Transverse colon (tissue), 4 donors: ENCODE data around the gene GABRR2. TPM values are rescaled to one million over a fixed set of nuclear protein-coding genes. Genes with fewer than 3 reads are reported as not detected.

ENCODE experiments used
- DNase-seq: peaks from one replicate; pipeline ENCODE4 v3.0.0-alpha.2; 2019
- H3K27ac ChIP-seq, 4 donors: fragments of 200-600 bp; sonication (generic); 2 replicates each; pipeline ENCODE4 v1.5.1; 2016 to 2018; ENCODE audit warnings: inconsistent platforms in 4 of 4
- H3K27me3 ChIP-seq: fragments of 200-600 bp; sonication (generic); 2 replicates; pipeline ENCODE4 v1.5.1; 2017; ENCODE audit warnings: inconsistent platforms
- H3K36me3 ChIP-seq, 4 donors: fragments of 200-600 bp; sonication (generic); 2 replicates each; pipeline ENCODE4 v1.5.1; 2017 to 2019; ENCODE audit warnings: inconsistent platforms in 4 of 4
- H3K4me1 ChIP-seq, 4 donors: fragments of 200-600 bp; sonication (generic); 2 replicates each; pipeline ENCODE4 v1.5.1; 2017 to 2020; ENCODE audit warnings: inconsistent platforms in 4 of 4
- H3K4me3 ChIP-seq, 4 donors: fragments of 200-600 bp; sonication (generic); 1 replicate in 1 of 4; 2 replicates in 3 of 4; pipeline versions ENCODE4 v1.5.1 to v1.6.1; 2017 to 2019; ENCODE audit warnings: inconsistent platforms in 4 of 4
- H3K9me3 ChIP-seq, 2 donors: fragments of 200-600 bp; sonication (generic); 2 replicates each; pipeline ENCODE4 v1.5.1; 2017 to 2019; ENCODE audit warnings: inconsistent platforms in 2 of 2
- EP300 ChIP-seq: sonication (generic); formaldehyde crosslinking; IDR thresholded peaks from one replicate; pipeline ENCODE4 v1.6.1; 2017; ENCODE audit warnings: antibody characterized with exemption, low read depth
- POLR2A ChIP-seq: fragments of 450-650 bp; IDR thresholded peaks from one replicate; pipeline ENCODE4 v1.6.1; 2016; ENCODE audit warnings: antibody characterized with exemption, mild to moderate bottlenecking, moderate library complexity
- POLR2AphosphoS5 ChIP-seq, 3 donors: sonication (generic); formaldehyde crosslinking; IDR thresholded peaks; one replicate each; pipeline ENCODE4 v1.6.1; 2016; ENCODE audit warnings: antibody characterized with exemption in 3 of 3
- WGBS, 2 donors: methylation state at CpG; one replicate each; pipeline ENCODE4 v1.1.5; 2018; ENCODE audit warnings: low coverage in 1 of 2; 5-methylcytosine and 5-hydroxymethylcytosine counted together
- in situ Hi-C, 4 donors: fragments of 200-750 bp; cut with MboI; loops; one replicate each; pipeline versions ENCODE4 v1.15.0 to v1.15.1; 2017; ENCODE audit warnings: low sequenced_read_pairs in 3 of 4, low pct_ligation_motif_present in 1 of 4, low pct_unique_long_range_greater_than_20kb in 1 of 4
- intact Hi-C: fragments of 100-400 bp; cut with DNase I; formaldehyde crosslinking; loops from one replicate; pipeline ENCODE4 v1.15.1; 2023; ENCODE audit warnings: low total_unique reads
- total RNA-seq, 4 donors: library from RNA; depleted of rRNA; stranded (reverse); fragments of >200 nt; gene quantifications; one replicate each; pipeline ENCODE4 v1.1.0, GENCODE V29; 2016
- TF ChIP-seq, protein P1 (sequence below), 5 experiments: fragments of 200-600 bp in 3 of 5; fragments of 450-650 bp in 2 of 5; sonication (generic) in 3 of 5; IDR thresholded peaks; 1 replicate in 2 of 5; 2 replicates in 3 of 5; pipeline ENCODE4 v1.5.1; 2016 to 2017; ENCODE audit warnings: antibody characterized with exemption in 5 of 5, inconsistent platforms in 3 of 5, mild to moderate bottlenecking in 2 of 5, moderate library complexity in 1 of 5

The GABRR2 gene
- total RNA-seq, 4 donors from 2014 or later: 1.1 to 4.3 (median 1.2) TPM; not detected in 1

DNA sequence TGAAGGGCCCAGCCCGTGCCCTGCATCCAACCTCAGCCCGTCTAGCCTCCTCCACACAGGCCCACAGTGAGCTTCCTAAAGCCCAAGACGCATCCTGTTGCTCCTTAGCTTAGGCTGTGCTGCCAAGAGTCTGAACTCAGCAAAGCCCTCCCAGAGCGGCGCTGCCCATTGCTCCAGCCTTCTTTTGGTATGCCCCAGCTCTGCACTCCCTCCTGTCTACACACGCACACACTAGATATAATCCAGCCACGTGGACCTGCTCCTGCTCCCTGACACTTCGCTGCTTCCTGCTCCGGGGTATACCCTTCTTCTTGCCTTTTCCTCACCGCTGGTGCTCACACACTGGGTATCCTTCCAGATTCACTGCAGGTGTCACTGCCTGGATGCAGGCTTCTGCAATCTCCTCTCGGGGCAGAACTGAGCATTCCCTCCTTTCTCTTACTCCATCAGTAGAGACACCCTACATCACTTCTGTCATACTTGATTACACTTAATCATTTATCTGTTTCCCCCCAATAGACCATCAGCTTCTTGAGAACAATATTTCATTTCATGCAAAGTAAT, 23.8 kb downstream of the GABRR2 start:
- Histone ChIP-seq H3K27ac (no peak overlapping the region), H3K9me3 (no peaks in the 10 kb centered on the region), H3K36me3 (no peaks in the 10 kb centered on the region), H3K27me3 (no peaks in the 10 kb centered on the region), H3K4me3 (no peak overlapping the region), H3K4me1 (no peaks in the 10 kb centered on the region)
- DNase-seq: no peak
- 80 to 92% methylated on average over 1 to 11 of the region's 11 CpGs for WGBS, 2 donors
- intact Hi-C loops: no loop called here
- in situ Hi-C loops: no loop called here
- TF ChIP-seq POLR2A: no peak
- TF ChIP-seq POLR2AphosphoS5 (IDR thresholded peaks at IDR 0.05): no peak
- TF ChIP-seq EP300: no peak
- TF ChIP-seq, protein P1, sequence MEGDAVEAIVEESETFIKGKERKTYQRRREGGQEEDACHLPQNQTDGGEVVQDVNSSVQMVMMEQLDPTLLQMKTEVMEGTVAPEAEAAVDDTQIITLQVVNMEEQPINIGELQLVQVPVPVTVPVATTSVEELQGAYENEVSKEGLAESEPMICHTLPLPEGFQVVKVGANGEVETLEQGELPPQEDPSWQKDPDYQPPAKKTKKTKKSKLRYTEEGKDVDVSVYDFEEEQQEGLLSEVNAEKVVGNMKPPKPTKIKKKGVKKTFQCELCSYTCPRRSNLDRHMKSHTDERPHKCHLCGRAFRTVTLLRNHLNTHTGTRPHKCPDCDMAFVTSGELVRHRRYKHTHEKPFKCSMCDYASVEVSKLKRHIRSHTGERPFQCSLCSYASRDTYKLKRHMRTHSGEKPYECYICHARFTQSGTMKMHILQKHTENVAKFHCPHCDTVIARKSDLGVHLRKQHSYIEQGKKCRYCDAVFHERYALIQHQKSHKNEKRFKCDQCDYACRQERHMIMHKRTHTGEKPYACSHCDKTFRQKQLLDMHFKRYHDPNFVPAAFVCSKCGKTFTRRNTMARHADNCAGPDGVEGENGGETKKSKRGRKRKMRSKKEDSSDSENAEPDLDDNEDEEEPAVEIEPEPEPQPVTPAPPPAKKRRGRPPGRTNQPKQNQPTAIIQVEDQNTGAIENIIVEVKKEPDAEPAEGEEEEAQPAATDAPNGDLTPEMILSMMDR (IDR thresholded peaks at IDR 0.05): no peak

DNA sequence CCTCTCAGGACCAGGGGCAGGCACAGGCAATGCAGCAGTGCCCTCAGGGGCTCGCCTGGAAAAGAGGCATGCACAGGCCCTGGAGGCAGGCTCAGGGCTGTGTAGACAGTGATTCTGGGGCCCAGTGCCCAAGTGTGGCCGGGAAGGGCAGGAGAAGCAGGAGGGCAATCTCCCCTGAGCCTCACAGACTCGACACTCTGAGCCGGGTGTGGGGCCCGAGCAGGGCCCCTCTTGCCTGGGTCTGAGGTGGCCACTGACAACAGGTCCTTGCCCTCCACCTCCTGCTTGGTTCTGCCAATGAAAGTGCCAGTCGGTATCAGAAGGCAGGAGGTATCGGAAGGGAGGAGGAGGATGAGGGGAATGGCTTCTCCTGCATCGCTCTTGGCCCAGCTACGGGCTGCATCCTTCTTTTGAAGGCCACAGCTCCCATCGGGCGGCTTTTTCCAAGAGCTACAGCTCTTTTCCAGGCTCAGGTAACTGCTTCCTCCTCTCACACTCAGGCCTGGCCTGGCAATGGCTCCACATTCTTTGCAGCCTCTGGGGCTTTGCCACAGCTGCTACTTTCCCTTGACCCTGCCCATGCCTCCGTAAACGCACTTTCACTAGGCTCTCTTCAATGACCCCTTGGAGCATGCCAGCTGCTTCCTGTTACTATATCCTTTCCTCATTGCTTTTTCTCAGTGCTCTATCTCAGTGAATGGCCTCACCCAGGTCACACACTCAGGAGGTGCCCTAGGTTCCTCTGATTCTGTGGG, 24.5 kb downstream of the GABRR2 start:
- no peak overlapping the region for H3K4me3 ChIP-seq
- no peaks in the 10 kb centered on the region for H3K9me3 ChIP-seq
- WGBS, 2 donors: 80 to 83% methylated on average over 1 to 13 of the region's 13 CpGs
- intact Hi-C loops: no loop called here
- no peaks in the 10 kb centered on the region for H3K27me3 ChIP-seq
- TF ChIP-seq POLR2AphosphoS5 (IDR thresholded peaks at IDR 0.05) (no peak), POLR2A (no peak), EP300 (no peak)
- TF ChIP-seq, protein P1 (IDR thresholded peaks at IDR 0.05): no peak
- in situ Hi-C loops: no loop called here
- no peaks in the 10 kb centered on the region for H3K36me3 ChIP-seq
- DNase-seq: no peak
- no peaks in the 10 kb centered on the region for H3K4me1 ChIP-seq
- no peak overlapping the region for H3K27ac ChIP-seq

DNA sequence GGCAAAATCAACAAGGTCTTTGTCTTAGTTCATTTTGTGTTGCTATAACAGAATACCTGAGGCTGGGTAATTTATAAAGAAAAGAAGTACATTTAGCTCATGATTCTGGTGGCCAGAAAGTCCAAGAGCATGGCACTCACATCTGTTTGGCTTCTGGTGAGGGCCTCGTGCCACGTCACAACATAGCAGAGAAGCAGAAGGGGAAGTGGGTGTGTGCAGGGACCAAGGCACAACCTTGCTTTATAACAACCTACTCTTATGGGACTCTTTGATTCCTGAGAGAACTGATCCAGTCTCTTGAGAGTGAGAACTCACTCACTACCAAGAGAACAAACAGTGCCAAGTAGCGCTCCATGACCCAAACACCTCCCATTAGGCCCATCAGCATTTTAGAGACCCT, 25.4 kb downstream of the GABRR2 start:
- no peak for TF ChIP-seq POLR2AphosphoS5 (IDR thresholded peaks at IDR 0.05)
- TF ChIP-seq, protein P1 (IDR thresholded peaks at IDR 0.05): no peak
- TF ChIP-seq POLR2A: no peak
- no peak for TF ChIP-seq EP300
- 93% methylated on average over 3 of the region's 3 CpGs; no CpG with 5 or more reads in 1 of the 2 donors for WGBS, 2 donors
- in situ Hi-C loops: no loop called here
- H3K36me3 ChIP-seq: no peaks in the 10 kb centered on the region
- H3K4me1 ChIP-seq: no peaks in the 10 kb centered on the region
- H3K4me3 ChIP-seq: no peak overlapping the region
- intact Hi-C loops: no loop called here
- H3K9me3 ChIP-seq: no peaks in the 10 kb centered on the region
- H3K27me3 ChIP-seq: no peaks in the 10 kb centered on the region
- DNase-seq: no peak
- H3K27ac ChIP-seq: no peak overlapping the region

DNA sequence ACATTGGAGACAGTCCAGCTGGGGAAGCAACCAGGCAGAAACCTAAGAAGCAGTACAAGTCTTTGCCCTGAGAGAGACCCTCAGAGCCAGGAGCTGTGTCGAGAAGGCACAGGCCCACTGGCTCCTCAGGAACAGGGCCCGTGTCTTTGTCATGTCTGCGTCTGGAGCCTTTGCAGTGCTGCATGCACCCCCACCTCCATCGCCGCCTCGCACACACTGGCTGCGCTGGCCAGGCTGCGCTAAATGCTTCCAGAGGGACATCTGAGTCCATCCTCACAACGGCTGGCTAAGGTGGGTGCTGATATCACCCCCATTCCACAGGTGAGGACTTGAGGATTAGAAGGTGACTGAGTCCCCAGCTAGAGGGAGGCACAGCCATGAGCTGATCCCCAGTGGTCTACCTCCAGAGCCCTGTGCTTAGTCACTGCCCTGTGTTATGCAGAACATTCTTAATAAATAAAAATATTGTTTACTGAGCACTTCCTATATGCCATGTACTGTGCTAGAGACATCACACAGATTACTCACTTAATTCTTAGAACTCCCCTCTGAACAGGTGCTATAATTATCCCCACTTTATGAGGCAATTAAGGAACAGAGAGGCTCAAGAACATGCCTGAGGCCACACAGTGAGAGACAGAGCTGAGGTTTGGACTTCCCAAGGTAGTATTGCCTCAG, 27.6 kb downstream of the GABRR2 start:
- Histone ChIP-seq H3K36me3 (no peaks in the 10 kb centered on the region), H3K4me3 (no peak overlapping the region), H3K27me3 (no peaks in the 10 kb centered on the region), H3K27ac (no peak overlapping the region), H3K9me3 (no peaks in the 10 kb centered on the region), H3K4me1 (no peaks in the 10 kb centered on the region)
- DNase-seq: no peak
- intact Hi-C loops (no loop called here), in situ Hi-C loops (no loop called here)
- TF ChIP-seq, protein P1 (IDR thresholded peaks at IDR 0.05): no peak
- no peak for TF ChIP-seq POLR2AphosphoS5 (IDR thresholded peaks at IDR 0.05)
- 94% methylated on average over 9 of the region's 9 CpGs; no CpG with 5 or more reads in 1 of the 2 donors for WGBS, 2 donors
